A673 (cell line): ENCODE measurements around the gene ACKR3. TPM values are rescaled to one million over a fixed set of nuclear protein-coding genes. Genes with fewer than 3 reads are reported as not detected.

ENCODE experiments used
- BruUV-seq: library from RNA; stranded (reverse); fragments of 400-500 nt; replicated peaks from 2 replicates; lab custom pipeline; 2021; lab: Mats Ljungman, UMichigan
- CTCF ChIA-PET: fragments of 300-600 bp; sonication (Branson Sonifier 250); formaldehyde crosslinking; loops from one replicate; lab custom pipeline; 2022; ENCODE audit warnings: antibody characterized with exemption; lab: Charles Lee
- POLR2A ChIA-PET: fragments of 300-600 bp; sonication (Branson Sonifier 250); formaldehyde crosslinking; loops from one replicate; lab custom pipeline; 2022; ENCODE audit warnings: antibody characterized with exemption; ENCODE audit not compliant: low non-redundant PET; lab: Charles Lee
- DNase-seq: peaks from one replicate; pipeline ENCODE4 v3.0.0-alpha.2; 2015; ENCODE audit warnings: low spot score
- H3K27ac ChIP-seq: fragments of 200-600 bp; sonication (generic); 2 replicates; pipeline ENCODE4 v1.5.1; 2016; ENCODE audit warnings: mixed run types, low read depth, mild to moderate bottlenecking, mixed read lengths, antibody characterized with exemption, low read length; ENCODE audit not compliant: poor library complexity, severe bottlenecking
- H3K27me3 ChIP-seq: fragments of 200-600 bp; sonication (generic); replicated peaks from 2 replicates; pipeline ENCODE4 v1.6.1; 2017; ENCODE audit warnings: mixed run types, low read depth, mild to moderate bottlenecking, mixed read lengths, antibody characterized with exemption, low read length; ENCODE audit not compliant: insufficient read depth, poor library complexity
- H3K36me3 ChIP-seq: fragments of 200-600 bp; sonication (generic); 2 replicates; pipeline ENCODE4 v1.6.1; 2016; ENCODE audit warnings: mixed run types, mild to moderate bottlenecking, mixed read lengths, antibody characterized with exemption, low read length; ENCODE audit not compliant: insufficient read depth, poor library complexity, severe bottlenecking
- H3K4me1 ChIP-seq: fragments of 200-600 bp; sonication (generic); 2 replicates; pipeline ENCODE4 v1.6.1; 2017; ENCODE audit warnings: mixed run types, mild to moderate bottlenecking, mixed read lengths, antibody characterized with exemption, low read length; ENCODE audit not compliant: insufficient read depth, poor library complexity, severe bottlenecking
- H3K4me3 ChIP-seq: fragments of 200-600 bp; sonication (generic); 2 replicates; pipeline ENCODE4 v1.5.1; 2016; ENCODE audit warnings: low read depth, mixed run types, mild to moderate bottlenecking, mixed read lengths, low read length; ENCODE audit not compliant: poor library complexity, severe bottlenecking
- H3K9me3 ChIP-seq: fragments of 200-600 bp; sonication (generic); 2 replicates; pipeline ENCODE4 v1.6.1; 2016; ENCODE audit warnings: mixed run types, low read depth, mild to moderate bottlenecking, mixed read lengths, antibody characterized with exemption, low read length; ENCODE audit not compliant: poor library complexity, severe bottlenecking
- EZH2 ChIP-seq: fragments of 200-600 bp; sonication (generic); IDR thresholded peaks from 2 replicates; pipeline ENCODE4 v1.6.1; 2017; ENCODE audit warnings: borderline replicate concordance, low read depth, mild to moderate bottlenecking, mixed read lengths, antibody characterized with exemption, low read length; ENCODE audit not compliant: poor library complexity, severe bottlenecking
- intact Hi-C: fragments of 100-400 bp; cut with micrococcal nuclease; formaldehyde crosslinking; loops from one replicate; pipeline ENCODE4 v1.10.0; 2022; ENCODE audit not compliant: unreplicated experiment
- total RNA-seq: library from RNA; stranded (reverse); gene quantifications from 2 replicates; pipeline ENCODE4 v1.2.3, GENCODE V29; 2021
- TF ChIP-seq, protein P1 (sequence below): fragments of 300-800, 200-600 bp; sonication (generic); conservative IDR thresholded peaks from 2 replicates; pipeline ENCODE4 v1.5.1; 2017; ENCODE audit warnings: low read depth, mild to moderate bottlenecking, antibody characterized with exemption, low read length, moderate library complexity, mixed read lengths

Gene ACKR3
- total RNA-seq, 1 experiment from 2014 or later = 0.52 TPM

DNA sequence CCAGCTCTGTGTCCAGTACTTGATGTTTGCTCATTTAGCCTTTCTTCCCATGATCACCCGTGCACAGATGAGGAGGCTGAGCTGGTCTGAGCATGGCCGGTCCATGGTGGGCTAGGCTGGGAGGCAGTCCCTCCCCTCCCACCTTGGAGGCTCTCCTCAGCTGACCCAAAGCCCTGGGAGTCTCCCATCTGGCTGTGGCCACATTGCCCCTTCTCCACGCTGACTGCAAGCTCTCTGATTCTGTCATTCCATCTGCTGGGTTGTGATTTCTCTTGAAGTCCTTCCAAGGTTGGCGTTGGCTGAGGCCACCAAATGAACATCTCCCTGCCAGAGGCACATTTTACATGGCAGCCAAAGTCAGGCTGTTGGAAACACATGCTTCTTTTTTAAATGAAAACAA is 44.0 kb downstream of the ACKR3 start:
- POLR2A ChIA-PET = no interaction called here
- BruUV-seq = no TSS peak
- H3K9me3 ChIP-seq = no peaks in the 10 kb centered on the region
- H3K27ac ChIP-seq = no peak overlapping the region
- no peak overlapping the region for H3K4me3 ChIP-seq
- H3K27me3 ChIP-seq = peaks cover 32% of the 10 kb centered on the region
- H3K4me1 ChIP-seq = no peaks in the 10 kb centered on the region
- DNase-seq = no peak
- intact Hi-C loops = no loop called here
- CTCF ChIA-PET = no interaction called here
- TF ChIP-seq, protein P1, sequence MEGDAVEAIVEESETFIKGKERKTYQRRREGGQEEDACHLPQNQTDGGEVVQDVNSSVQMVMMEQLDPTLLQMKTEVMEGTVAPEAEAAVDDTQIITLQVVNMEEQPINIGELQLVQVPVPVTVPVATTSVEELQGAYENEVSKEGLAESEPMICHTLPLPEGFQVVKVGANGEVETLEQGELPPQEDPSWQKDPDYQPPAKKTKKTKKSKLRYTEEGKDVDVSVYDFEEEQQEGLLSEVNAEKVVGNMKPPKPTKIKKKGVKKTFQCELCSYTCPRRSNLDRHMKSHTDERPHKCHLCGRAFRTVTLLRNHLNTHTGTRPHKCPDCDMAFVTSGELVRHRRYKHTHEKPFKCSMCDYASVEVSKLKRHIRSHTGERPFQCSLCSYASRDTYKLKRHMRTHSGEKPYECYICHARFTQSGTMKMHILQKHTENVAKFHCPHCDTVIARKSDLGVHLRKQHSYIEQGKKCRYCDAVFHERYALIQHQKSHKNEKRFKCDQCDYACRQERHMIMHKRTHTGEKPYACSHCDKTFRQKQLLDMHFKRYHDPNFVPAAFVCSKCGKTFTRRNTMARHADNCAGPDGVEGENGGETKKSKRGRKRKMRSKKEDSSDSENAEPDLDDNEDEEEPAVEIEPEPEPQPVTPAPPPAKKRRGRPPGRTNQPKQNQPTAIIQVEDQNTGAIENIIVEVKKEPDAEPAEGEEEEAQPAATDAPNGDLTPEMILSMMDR = no peak
- no peak for TF ChIP-seq EZH2
- no peaks in the 10 kb centered on the region for H3K36me3 ChIP-seq

DNA sequence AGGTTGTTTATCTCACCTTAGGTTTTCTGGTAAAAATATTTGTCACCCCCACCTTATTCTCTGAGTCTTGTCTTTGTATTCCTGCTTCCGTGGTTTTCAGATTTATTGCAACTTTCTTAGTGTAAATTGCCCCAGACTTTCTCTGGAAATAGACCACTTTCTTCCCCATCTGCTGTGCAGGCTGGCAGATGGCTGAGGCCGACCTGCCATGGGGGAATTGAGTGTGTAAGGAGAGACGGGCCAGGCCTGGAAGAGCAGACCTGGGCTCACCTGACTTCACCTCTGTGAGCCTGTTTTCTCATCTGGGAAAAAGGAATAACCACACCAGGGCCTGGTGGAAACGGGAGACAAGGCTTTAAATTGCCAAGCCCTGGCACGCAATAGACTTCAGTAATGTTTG is 44.9 kb downstream of the ACKR3 start:
- ChIA-PET POLR2A (no interaction called here), CTCF (no interaction called here)
- TF ChIP-seq, protein P1 = no peak
- TF ChIP-seq EZH2 = no peak
- H3K4me3 ChIP-seq = no peak overlapping the region
- H3K4me1 ChIP-seq = no peaks in the 10 kb centered on the region
- DNase-seq = no peak
- peaks cover 32% of the 10 kb centered on the region for H3K27me3 ChIP-seq
- H3K36me3 ChIP-seq = no peaks in the 10 kb centered on the region
- no peaks in the 10 kb centered on the region for H3K9me3 ChIP-seq
- BruUV-seq = no TSS peak
- intact Hi-C loops = no loop called here
- H3K27ac ChIP-seq = no peak overlapping the region

DNA sequence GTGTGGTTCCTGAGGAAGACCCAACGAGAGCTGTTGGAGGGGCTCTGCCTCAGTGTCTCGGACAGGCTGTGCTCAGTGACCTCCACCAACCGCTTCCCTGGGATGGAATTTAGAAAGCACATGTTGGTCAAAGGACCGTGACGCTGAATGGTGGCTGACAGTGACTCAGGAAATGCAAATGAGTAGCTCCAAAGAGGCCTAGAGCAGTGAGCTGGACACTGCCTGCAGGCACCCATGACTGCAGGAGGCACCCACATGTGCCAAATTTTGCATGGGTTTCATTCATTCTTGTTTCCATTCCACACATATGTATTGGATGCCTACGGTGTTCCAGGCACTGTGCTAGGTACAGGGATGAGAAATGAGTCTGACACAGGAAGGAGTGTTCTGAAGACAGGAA is 46.4 kb downstream of the ACKR3 start:
- TF ChIP-seq, protein P1 = no peak
- no TSS peak for BruUV-seq
- Histone ChIP-seq H3K4me1 (no peaks in the 10 kb centered on the region), H3K9me3 (no peaks in the 10 kb centered on the region), H3K27me3 (peaks cover 37% of the 10 kb centered on the region), H3K4me3 (no peak overlapping the region), H3K36me3 (no peaks in the 10 kb centered on the region), H3K27ac (no peak overlapping the region)
- intact Hi-C loops = no loop called here
- no peak for DNase-seq
- ChIA-PET POLR2A (no interaction called here), CTCF (no interaction called here)
